HCT116 (cell line): ENCODE results near the gene CLDN3. TPM values are rescaled to one million over a fixed set of nuclear protein-coding genes. Genes with fewer than 3 reads are reported as not detected.

ENCODE experiments used
- ATAC-seq: fragments of 200-7000 bp; cut with Tn5 transposase; 2 replicates; pipeline ENCODE4 v1.9.1; 2020; ENCODE audit warnings: mild to moderate bottlenecking, moderate library complexity
- BruUV-seq: library from RNA; stranded (reverse); fragments of 400-500 nt; replicated peaks from 2 replicates; lab custom pipeline; 2021; lab: Mats Ljungman, UMichigan
- CTCF ChIA-PET: fragments of 300-600 bp; sonication (Branson Sonifier 250); formaldehyde crosslinking; loops from one replicate; lab custom pipeline; 2021; ENCODE audit warnings: antibody characterized with exemption; lab: Charles Lee
- POLR2A ChIA-PET: fragments of 300-600, 350-600 bp; sonication (Branson Sonifier 250); formaldehyde crosslinking; loops from one replicate; lab custom pipeline; 2021; ENCODE audit warnings: antibody characterized with exemption; lab: Charles Lee
- RAD21 ChIA-PET, 2 experiments: fragments of 300-600 bp; sonication (Branson Sonifier 250); formaldehyde crosslinking; loops; one replicate each; lab custom pipeline; 2023; ENCODE audit warnings: low total read pairs in 2 of 2; ENCODE audit not compliant: uncharacterized antibody in 2 of 2, unreplicated experiment in 2 of 2, low non-redundant PET in 1 of 2; lab: Charles Lee
- DNase-seq: peaks from one replicate; pipeline ENCODE4 v3.0.0-alpha.2; 2010; ENCODE audit warnings: low read depth, low spot score
- H2AFZ ChIP-seq: fragments of 200-600 bp; shearing (Covaris generic), sonication (generic); 2 replicates; pipeline ENCODE4 v1.6.1; 2017; ENCODE audit warnings: low read depth, mixed run types, mixed read lengths, antibody characterized with exemption, low read length; ENCODE audit not compliant: poor library complexity, severe bottlenecking
- H3K27ac ChIP-seq: 2 replicates; pipeline ENCODE4 v1.5.1; 2012; ENCODE audit warnings: low read depth, low read length
- H3K27me3 ChIP-seq: fragments of 200-600 bp; sonication (generic); 2 replicates; pipeline ENCODE4 v1.6.1; 2016; ENCODE audit warnings: mixed run types, low read length, mixed read lengths; ENCODE audit not compliant: insufficient read depth
- H3K36me3 ChIP-seq, 2 experiments: fragments of 200-500 bp in 1 of 2; fragments of 200-600 bp in 1 of 2; sonication (Bioruptor generic) in 1 of 2; sonication (generic) in 1 of 2; 2 replicates each; pipeline versions ENCODE4 v1.5.1 to v1.6.1; 2014 to 2016; ENCODE audit warnings: low read length in 2 of 2, inconsistent platforms in 1 of 2, mixed read lengths in 1 of 2, mixed run types in 1 of 2; ENCODE audit not compliant: insufficient read depth in 2 of 2, control insufficient read depth in 1 of 2
- H3K4me1 ChIP-seq, 2 experiments: fragments of 200-600 bp in 1 of 2; sonication (generic) in 1 of 2; 2 replicates each; pipeline versions ENCODE4 v1.5.1 to v1.6.1; 2012 to 2017; ENCODE audit warnings: low read length in 2 of 2, inconsistent platforms in 1 of 2, mild to moderate bottlenecking in 1 of 2, mixed read lengths in 1 of 2, mixed run types in 1 of 2, moderate library complexity in 1 of 2; ENCODE audit not compliant: insufficient read depth in 2 of 2, control insufficient read depth in 1 of 2
- H3K4me2 ChIP-seq: fragments of 200-600 bp; sonication (generic); 2 replicates; pipeline ENCODE4 v1.6.1; 2017; ENCODE audit warnings: mixed run types, low read length, mixed read lengths
- H3K4me3 ChIP-seq, 2 experiments: fragments of 200-600 bp in 1 of 2; sonication (generic) in 1 of 2; replicated peaks in 1 of 2; 2 replicates each; pipeline ENCODE4 v1.5.1; 2011 to 2016; ENCODE audit warnings: low read length in 2 of 2, control low read depth in 1 of 2, low read depth in 1 of 2, mild to moderate bottlenecking in 1 of 2, mixed read lengths in 1 of 2, mixed run types in 1 of 2
- H3K79me2 ChIP-seq: fragments of 200-600 bp; sonication (generic); 2 replicates; pipeline ENCODE4 v1.6.1; 2017; ENCODE audit warnings: mild to moderate bottlenecking, mixed run types, low read length, moderate library complexity, mixed read lengths; ENCODE audit not compliant: insufficient read depth
- H3K9ac ChIP-seq: fragments of 200-600 bp; sonication (generic); 2 replicates; pipeline ENCODE4 v1.6.1; 2016; ENCODE audit warnings: low read length, mixed read lengths
- H3K9me2 ChIP-seq: fragments of 200-600 bp; sonication (generic), shearing (Covaris generic); 2 replicates; pipeline ENCODE4 v1.6.1; 2017; ENCODE audit warnings: mixed run types, mild to moderate bottlenecking, moderate library complexity; ENCODE audit not compliant: insufficient read depth
- H3K9me3 ChIP-seq, 2 experiments: fragments of 200-500 bp in 1 of 2; fragments of 200-600 bp in 1 of 2; sonication (Bioruptor generic) in 1 of 2; sonication (generic) in 1 of 2; 2 replicates each; pipeline ENCODE4 v1.6.1; 2014 to 2017; ENCODE audit warnings: low read length in 2 of 2, mixed read lengths in 2 of 2, inconsistent platforms in 1 of 2, low read depth in 1 of 2, mild to moderate bottlenecking in 1 of 2, mixed run types in 1 of 2, moderate library complexity in 1 of 2; ENCODE audit not compliant: control insufficient read depth in 1 of 2, insufficient read depth in 1 of 2
- H4K20me1 ChIP-seq: fragments of 200-600 bp; sonication (generic), shearing (Covaris generic); 2 replicates; pipeline ENCODE4 v1.6.1; 2017; ENCODE audit warnings: mixed run types, mild to moderate bottlenecking, moderate library complexity; ENCODE audit not compliant: insufficient read depth
- ATF3 ChIP-seq: IDR thresholded peaks from 2 replicates; pipeline ENCODE4 v1.6.1; 2012
- ELF1 ChIP-seq: IDR thresholded peaks from 2 replicates; pipeline ENCODE4 v1.6.1; 2012; ENCODE audit warnings: low read depth, borderline replicate concordance
- EZH2 ChIP-seq: fragments of 200-600 bp; sonication (generic); IDR thresholded peaks from 2 replicates; pipeline ENCODE4 v1.6.1; 2017; ENCODE audit warnings: antibody characterized with exemption, mixed run types
- EZH2phosphoT487 ChIP-seq: fragments of 200-600 bp; IDR thresholded peaks from 2 replicates; pipeline ENCODE4 v1.6.1; 2018; ENCODE audit warnings: antibody characterized with exemption, borderline replicate concordance
- JUND ChIP-seq: IDR thresholded peaks from 2 replicates; pipeline ENCODE4 v1.6.1; 2012
- POLR2AphosphoS5 ChIP-seq: IDR thresholded peaks from 2 replicates; pipeline ENCODE4 v1.6.1; 2011; ENCODE audit warnings: mild to moderate bottlenecking, low read depth, low read length, moderate library complexity
- RAD21 ChIP-seq: IDR thresholded peaks from 2 replicates; pipeline ENCODE4 v1.6.1; 2012; ENCODE audit warnings: low read depth, mild to moderate bottlenecking
- TCF7L2 ChIP-seq: IDR thresholded peaks from 2 replicates; pipeline ENCODE4 v1.7.0; 2011; ENCODE audit warnings: borderline replicate concordance, inconsistent platforms; ENCODE audit not compliant: insufficient read depth, insufficient read length; ENCODE audit errors: extremely low read depth
- ZBTB33 ChIP-seq: IDR thresholded peaks from 2 replicates; pipeline ENCODE4 v1.6.1; 2011; ENCODE audit warnings: mild to moderate bottlenecking, low read length, moderate library complexity; ENCODE audit not compliant: insufficient replicate concordance; ENCODE audit errors: extremely low read depth
- ZNF274 ChIP-seq: fragments of 200-500 bp; sonication (Bioruptor generic); IDR thresholded peaks from 2 replicates; pipeline ENCODE4 v1.6.1; 2014; ENCODE audit warnings: mild to moderate bottlenecking, low read depth, low read length, inconsistent platforms
- intact Hi-C: fragments of 100-400 bp; cut with micrococcal nuclease; formaldehyde crosslinking; loops from 2 replicates; pipeline ENCODE4 v1.10.0; 2022
- total RNA-seq: library from RNA; stranded (reverse); gene quantifications from one replicate; pipeline ENCODE4 v1.2.1, GENCODE V29; 2021; ENCODE audit not compliant: unreplicated experiment
- TF ChIP-seq, protein P1 (sequence below), 3 experiments: fragments of 200-600 bp in 1 of 3; sonication (generic) in 1 of 3; IDR thresholded peaks in 2 of 3; conservative IDR thresholded peaks in 1 of 3; 2 replicates each; pipeline ENCODE4 v1.5.1; 2012 to 2017; ENCODE audit warnings: low read depth in 2 of 3, low read length in 2 of 3, antibody characterized with exemption in 1 of 3, borderline replicate concordance in 1 of 3, control low read depth in 1 of 3, mild to moderate bottlenecking in 1 of 3, mixed read lengths in 1 of 3, mixed run types in 1 of 3, moderate library complexity in 1 of 3; ENCODE audit not compliant: insufficient read depth in 1 of 3

The CLDN3 gene
- total RNA-seq, 1 experiment from 2014 or later = 19.2 TPM

DNA sequence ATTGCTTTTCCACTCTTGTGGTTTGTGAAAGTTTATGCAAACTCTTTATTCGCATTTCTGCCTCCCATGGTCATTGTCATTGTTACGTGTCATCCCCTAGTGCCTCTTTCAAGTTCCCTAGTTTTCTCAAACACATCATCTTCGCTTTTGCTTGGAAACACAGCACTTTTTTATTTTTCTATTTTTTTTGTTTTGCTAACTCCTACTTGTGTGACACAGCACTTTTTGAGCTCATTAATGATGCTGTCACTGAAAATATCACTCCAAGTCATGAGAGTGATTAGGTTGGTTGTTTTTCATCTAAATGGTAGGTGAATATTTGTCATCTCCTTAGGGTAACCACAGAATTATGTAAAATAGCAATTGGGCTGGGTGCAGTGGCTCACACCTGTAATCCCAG is 42.1 kb downstream of the CLDN3 start:
- no peaks in the 10 kb centered on the region for H3K36me3 ChIP-seq

GRCh38 chr7:73726083-73726466 is 44.0 kb downstream of the CLDN3 start:
- CTCF ChIA-PET = interaction anchor here (0.8 to 3.9 kb wide), 10 partner anchors 9 to 148 kb away, joined by 3 to 28 read pairs (median 4); partner anchors contain the start of gene TBL2
- Histone ChIP-seq H3K9me3 (no peaks in the 10 kb centered on the region), H2AFZ (peak overlapping the region; percentile 57), H4K20me1 (no peaks in the 10 kb centered on the region), H3K27ac (no peak overlapping the region), H3K36me3 (no peaks in the 10 kb centered on the region), H3K4me3 (no peak overlapping the region), H3K27me3 (no peaks in the 10 kb centered on the region), H3K4me2 (peak overlapping the region; percentile 40; the same call in 1 of the 2 replicates), H3K9ac (no peak overlapping the region), H3K79me2 (no peaks in the 10 kb centered on the region), H3K9me2 (no peaks in the 10 kb centered on the region), H3K4me1 (peaks cover 16 to 29% of the 10 kb centered on the region in 2 experiments)
- RAD21 ChIA-PET = interaction anchor here (0.8 to 1.2 kb wide), 8 partner anchors 9 to 120 kb away, joined by 3 to 8 read pairs (median 5); no protein-coding TSS in a partner anchor
- intact Hi-C loops = loop anchor here (5.0 to 10.0 kb wide), 2 partner anchors 61 to 204 kb away; partner anchors contain the start of genes BAZ1B and VPS37D
- ATAC-seq (peak; percentile 61), DNase-seq (no peak)
- BruUV-seq = no TSS peak
- POLR2A ChIA-PET = interaction anchor here (0.7 kb wide), 1 partner anchor 19 kb away, joined by 3 read pairs; no protein-coding TSS in a partner anchor
- TF ChIP-seq TCF7L2 (no peak), JUND (no peak), EZH2 (no peak), RAD21 (no peak), ELF1 (no peak), POLR2AphosphoS5 (no peak), ZNF274 (no peak), EZH2phosphoT487 (no peak), ZBTB33 (no peak)

More for the DNA sequence above, 42.1 kb downstream of the CLDN3 start:
- DNase-seq (no peak), ATAC-seq (no peak)
- Histone ChIP-seq H3K4me1 (peaks cover 2 to 14% of the 10 kb centered on the region in 2 experiments; a peak in 3 of 4 replicates), H3K79me2 (no peaks in the 10 kb centered on the region), H3K9ac (no peak overlapping the region), H3K4me2 (no peak overlapping the region), H2AFZ (no peak overlapping the region), H3K4me3 (no peak overlapping the region), H3K27ac (no peak overlapping the region), H3K9me2 (no peaks in the 10 kb centered on the region), H3K9me3 (no peaks in the 10 kb centered on the region), H3K27me3 (no peaks in the 10 kb centered on the region), H4K20me1 (no peaks in the 10 kb centered on the region)
- POLR2A ChIA-PET = no interaction called here
- CTCF ChIA-PET = interaction anchor here (1.7 kb wide), 1 partner anchor 121 kb away, joined by 9 read pairs; no protein-coding TSS in a partner anchor
- TF ChIP-seq, protein P1, sequence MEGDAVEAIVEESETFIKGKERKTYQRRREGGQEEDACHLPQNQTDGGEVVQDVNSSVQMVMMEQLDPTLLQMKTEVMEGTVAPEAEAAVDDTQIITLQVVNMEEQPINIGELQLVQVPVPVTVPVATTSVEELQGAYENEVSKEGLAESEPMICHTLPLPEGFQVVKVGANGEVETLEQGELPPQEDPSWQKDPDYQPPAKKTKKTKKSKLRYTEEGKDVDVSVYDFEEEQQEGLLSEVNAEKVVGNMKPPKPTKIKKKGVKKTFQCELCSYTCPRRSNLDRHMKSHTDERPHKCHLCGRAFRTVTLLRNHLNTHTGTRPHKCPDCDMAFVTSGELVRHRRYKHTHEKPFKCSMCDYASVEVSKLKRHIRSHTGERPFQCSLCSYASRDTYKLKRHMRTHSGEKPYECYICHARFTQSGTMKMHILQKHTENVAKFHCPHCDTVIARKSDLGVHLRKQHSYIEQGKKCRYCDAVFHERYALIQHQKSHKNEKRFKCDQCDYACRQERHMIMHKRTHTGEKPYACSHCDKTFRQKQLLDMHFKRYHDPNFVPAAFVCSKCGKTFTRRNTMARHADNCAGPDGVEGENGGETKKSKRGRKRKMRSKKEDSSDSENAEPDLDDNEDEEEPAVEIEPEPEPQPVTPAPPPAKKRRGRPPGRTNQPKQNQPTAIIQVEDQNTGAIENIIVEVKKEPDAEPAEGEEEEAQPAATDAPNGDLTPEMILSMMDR (IDR thresholded peaks at IDR 0.05 in 2 of 3, conservative IDR thresholded peaks at IDR 0.05 in 1 of 3; ENCODE audit: borderline replicate concordance in 1 of 3, insufficient read depth in 1 of 3, low read depth in 2 of 3, low read length in 2 of 3) = no peak
- TF ChIP-seq ATF3 = no peak
- RAD21 ChIA-PET = no interaction called here
- intact Hi-C loops = loop anchor here (5.0 to 10.0 kb wide), 2 partner anchors 63 to 206 kb away; partner anchors contain the start of genes BAZ1B and VPS37D
- BruUV-seq = no TSS peak
